Keratinocyte (primary cell): ENCODE measurements around the gene C5orf52.

Experiments
- EZH2 ChIP-seq: IDR thresholded peaks from one replicate; pipeline ENCODE4 v1.6.1; 2012; ENCODE audit warnings: inconsistent platforms, mild to moderate bottlenecking, low read length, moderate library complexity
- TF ChIP-seq, protein P1 (sequence below), 3 experiments: IDR thresholded peaks in 1 of 3; conservative IDR thresholded peaks in 1 of 3; optimal IDR thresholded peaks in 1 of 3; 2 replicates in 2 of 3; 3 replicates in 1 of 3; pipeline versions ENCODE3 to v1.5.1; 2011; ENCODE audit warnings: low read length in 3 of 3, mild to moderate bottlenecking in 3 of 3, moderate library complexity in 2 of 3, control low read depth in 1 of 3, inconsistent platforms in 1 of 3; ENCODE audit not compliant: insufficient read depth in 2 of 3; ENCODE audit errors: extremely low read depth in 1 of 3

GRCh38 chr5:157718519-157718918 is 47.2 kb downstream of the C5orf52 start:
- TF ChIP-seq, protein P1, sequence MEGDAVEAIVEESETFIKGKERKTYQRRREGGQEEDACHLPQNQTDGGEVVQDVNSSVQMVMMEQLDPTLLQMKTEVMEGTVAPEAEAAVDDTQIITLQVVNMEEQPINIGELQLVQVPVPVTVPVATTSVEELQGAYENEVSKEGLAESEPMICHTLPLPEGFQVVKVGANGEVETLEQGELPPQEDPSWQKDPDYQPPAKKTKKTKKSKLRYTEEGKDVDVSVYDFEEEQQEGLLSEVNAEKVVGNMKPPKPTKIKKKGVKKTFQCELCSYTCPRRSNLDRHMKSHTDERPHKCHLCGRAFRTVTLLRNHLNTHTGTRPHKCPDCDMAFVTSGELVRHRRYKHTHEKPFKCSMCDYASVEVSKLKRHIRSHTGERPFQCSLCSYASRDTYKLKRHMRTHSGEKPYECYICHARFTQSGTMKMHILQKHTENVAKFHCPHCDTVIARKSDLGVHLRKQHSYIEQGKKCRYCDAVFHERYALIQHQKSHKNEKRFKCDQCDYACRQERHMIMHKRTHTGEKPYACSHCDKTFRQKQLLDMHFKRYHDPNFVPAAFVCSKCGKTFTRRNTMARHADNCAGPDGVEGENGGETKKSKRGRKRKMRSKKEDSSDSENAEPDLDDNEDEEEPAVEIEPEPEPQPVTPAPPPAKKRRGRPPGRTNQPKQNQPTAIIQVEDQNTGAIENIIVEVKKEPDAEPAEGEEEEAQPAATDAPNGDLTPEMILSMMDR (optimal IDR thresholded peaks at IDR 0.05 in 1 of 3, IDR thresholded peaks at IDR 0.05 in 1 of 3, conservative IDR thresholded peaks at IDR 0.05 in 1 of 3; ENCODE audit: extremely low read depth in 1 of 3, insufficient read depth in 2 of 3, low read length in 3 of 3): peak; percentile 23 to 50 (median 43)
- TF ChIP-seq EZH2: no peak
